Uterus (tissue), 2 donors: ENCODE data around the gene ACTN3.

Experiments used
- CTCF ChIP-seq, 4 experiments: fragments of 200-600 bp in 2 of 4; fragments of 450-650 bp in 2 of 4; sonication (generic) in 2 of 4; IDR thresholded peaks; one replicate each; pipeline ENCODE4 v1.5.1; 2016 to 2019; ENCODE audit warnings: antibody characterized with exemption in 4 of 4, mild to moderate bottlenecking in 2 of 4, moderate library complexity in 1 of 4
- POLR2A ChIP-seq, 2 donors: fragments of 450-650 bp; IDR thresholded peaks; one replicate each; pipeline ENCODE4 v1.6.1; 2016; ENCODE audit warnings: antibody characterized with exemption in 2 of 2, mild to moderate bottlenecking in 1 of 2, moderate library complexity in 1 of 2

GRCh38 chr11:66505276-66505816, 41.4 kb upstream of the ACTN3 start:
- TF ChIP-seq CTCF (IDR thresholded peaks at IDR 0.05) (no peak), POLR2A (IDR thresholded peaks at IDR 0.05) (no peak)
